ENCODE measurements around the gene CTBP1. TPM values are rescaled to one million over a fixed set of nuclear protein-coding genes. Genes with fewer than 3 reads are reported as not detected.

Gene CTBP1
- polyA plus RNA-seq, 1 donor from 2014 or later: 325 TPM

DNA sequence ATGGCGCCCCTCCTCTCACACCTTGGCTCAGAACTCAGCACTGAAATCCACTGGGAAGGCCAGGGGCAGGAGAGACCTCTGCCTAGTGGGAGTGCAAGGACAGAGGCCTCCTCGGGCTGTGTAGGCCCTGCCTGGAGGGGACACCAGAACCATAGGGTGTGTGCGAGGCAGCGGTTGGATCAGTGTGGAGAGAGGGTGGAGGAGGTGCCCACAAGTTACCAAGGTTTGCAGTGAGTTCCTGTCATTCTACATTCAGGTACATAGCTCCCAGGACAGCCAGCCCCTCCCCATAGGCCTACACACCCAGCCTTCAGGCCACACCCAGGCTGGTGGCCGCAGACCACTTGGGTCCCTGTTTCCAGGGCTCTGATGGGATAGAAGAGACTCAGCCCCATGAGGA, 57.3 kb downstream of the CTBP1 start:
- no peaks in the 10 kb centered on the region for H3K36me3 ChIP-seq (ENCODE audit: insufficient read depth, low read length)
- H2AFZ ChIP-seq (ENCODE audit: low read depth, low read length): no peak overlapping the region
- H3K79me2 ChIP-seq (replicated peaks; ENCODE audit: insufficient read depth, low read length): no peaks in the 10 kb centered on the region
- H3K9me2 ChIP-seq (ENCODE audit: insufficient read depth, low read length): no peaks in the 10 kb centered on the region
- no peaks in the 10 kb centered on the region for H3K27me3 ChIP-seq (ENCODE audit: insufficient read depth, low read depth, low read length)
- no peak overlapping the region for H3K27ac ChIP-seq (ENCODE audit: low read length)
- H3K4me3 ChIP-seq (ENCODE audit: low read length): no peak overlapping the region
- no peak overlapping the region for H3K9ac ChIP-seq (ENCODE audit: low read length)
- no peaks in the 10 kb centered on the region for H4K20me1 ChIP-seq (ENCODE audit: insufficient read depth)
- H3K4me2 ChIP-seq (ENCODE audit: low read length): no peak overlapping the region
- H3K9me3 ChIP-seq (ENCODE audit: low read length): no peaks in the 10 kb centered on the region
- no peak for TF ChIP-seq RAD21 (conservative IDR thresholded peaks at IDR 0.05)
- TF ChIP-seq, protein P1, sequence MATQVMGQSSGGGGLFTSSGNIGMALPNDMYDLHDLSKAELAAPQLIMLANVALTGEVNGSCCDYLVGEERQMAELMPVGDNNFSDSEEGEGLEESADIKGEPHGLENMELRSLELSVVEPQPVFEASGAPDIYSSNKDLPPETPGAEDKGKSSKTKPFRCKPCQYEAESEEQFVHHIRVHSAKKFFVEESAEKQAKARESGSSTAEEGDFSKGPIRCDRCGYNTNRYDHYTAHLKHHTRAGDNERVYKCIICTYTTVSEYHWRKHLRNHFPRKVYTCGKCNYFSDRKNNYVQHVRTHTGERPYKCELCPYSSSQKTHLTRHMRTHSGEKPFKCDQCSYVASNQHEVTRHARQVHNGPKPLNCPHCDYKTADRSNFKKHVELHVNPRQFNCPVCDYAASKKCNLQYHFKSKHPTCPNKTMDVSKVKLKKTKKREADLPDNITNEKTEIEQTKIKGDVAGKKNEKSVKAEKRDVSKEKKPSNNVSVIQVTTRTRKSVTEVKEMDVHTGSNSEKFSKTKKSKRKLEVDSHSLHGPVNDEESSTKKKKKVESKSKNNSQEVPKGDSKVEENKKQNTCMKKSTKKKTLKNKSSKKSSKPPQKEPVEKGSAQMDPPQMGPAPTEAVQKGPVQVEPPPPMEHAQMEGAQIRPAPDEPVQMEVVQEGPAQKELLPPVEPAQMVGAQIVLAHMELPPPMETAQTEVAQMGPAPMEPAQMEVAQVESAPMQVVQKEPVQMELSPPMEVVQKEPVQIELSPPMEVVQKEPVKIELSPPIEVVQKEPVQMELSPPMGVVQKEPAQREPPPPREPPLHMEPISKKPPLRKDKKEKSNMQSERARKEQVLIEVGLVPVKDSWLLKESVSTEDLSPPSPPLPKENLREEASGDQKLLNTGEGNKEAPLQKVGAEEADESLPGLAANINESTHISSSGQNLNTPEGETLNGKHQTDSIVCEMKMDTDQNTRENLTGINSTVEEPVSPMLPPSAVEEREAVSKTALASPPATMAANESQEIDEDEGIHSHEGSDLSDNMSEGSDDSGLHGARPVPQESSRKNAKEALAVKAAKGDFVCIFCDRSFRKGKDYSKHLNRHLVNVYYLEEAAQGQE (IDR thresholded peaks at IDR 0.05; ENCODE audit: borderline replicate concordance): no peak
- no peak for TF ChIP-seq EP300 (conservative IDR thresholded peaks at IDR 0.05; ENCODE audit: poor library complexity, severe bottlenecking)
- TF ChIP-seq SMC3 (conservative IDR thresholded peaks at IDR 0.05; ENCODE audit: poor library complexity): no peak
- TF ChIP-seq, protein P2, sequence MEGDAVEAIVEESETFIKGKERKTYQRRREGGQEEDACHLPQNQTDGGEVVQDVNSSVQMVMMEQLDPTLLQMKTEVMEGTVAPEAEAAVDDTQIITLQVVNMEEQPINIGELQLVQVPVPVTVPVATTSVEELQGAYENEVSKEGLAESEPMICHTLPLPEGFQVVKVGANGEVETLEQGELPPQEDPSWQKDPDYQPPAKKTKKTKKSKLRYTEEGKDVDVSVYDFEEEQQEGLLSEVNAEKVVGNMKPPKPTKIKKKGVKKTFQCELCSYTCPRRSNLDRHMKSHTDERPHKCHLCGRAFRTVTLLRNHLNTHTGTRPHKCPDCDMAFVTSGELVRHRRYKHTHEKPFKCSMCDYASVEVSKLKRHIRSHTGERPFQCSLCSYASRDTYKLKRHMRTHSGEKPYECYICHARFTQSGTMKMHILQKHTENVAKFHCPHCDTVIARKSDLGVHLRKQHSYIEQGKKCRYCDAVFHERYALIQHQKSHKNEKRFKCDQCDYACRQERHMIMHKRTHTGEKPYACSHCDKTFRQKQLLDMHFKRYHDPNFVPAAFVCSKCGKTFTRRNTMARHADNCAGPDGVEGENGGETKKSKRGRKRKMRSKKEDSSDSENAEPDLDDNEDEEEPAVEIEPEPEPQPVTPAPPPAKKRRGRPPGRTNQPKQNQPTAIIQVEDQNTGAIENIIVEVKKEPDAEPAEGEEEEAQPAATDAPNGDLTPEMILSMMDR (IDR thresholded peaks at IDR 0.05; ENCODE audit: poor library complexity, severe bottlenecking): no peak
- no peak for TF ChIP-seq EZH2 (IDR thresholded peaks at IDR 0.05; ENCODE audit: borderline replicate concordance, insufficient read depth, low read length, poor library complexity, severe bottlenecking)
- no peak for TF ChIP-seq MXI1 (conservative IDR thresholded peaks at IDR 0.05; ENCODE audit: poor library complexity, severe bottlenecking)
- H3F3A ChIP-seq (ENCODE audit: insufficient read depth, low read length, poor library complexity, severe bottlenecking): no peaks in the 10 kb centered on the region

GRCh38 chr4:1187182-1187581, 61.7 kb downstream of the CTBP1 start:
- no peaks in the 10 kb centered on the region for H3F3A ChIP-seq (ENCODE audit: insufficient read depth, low read length, poor library complexity, severe bottlenecking)
- no peak for TF ChIP-seq POLR2AphosphoS5 (IDR thresholded peaks at IDR 0.05)
- TF ChIP-seq, protein P2 (IDR thresholded peaks at IDR 0.05; ENCODE audit: poor library complexity, severe bottlenecking): no peak
- no peak for TF ChIP-seq MXI1 (conservative IDR thresholded peaks at IDR 0.05; ENCODE audit: poor library complexity, severe bottlenecking)
- no peak for TF ChIP-seq EP300 (conservative IDR thresholded peaks at IDR 0.05; ENCODE audit: poor library complexity, severe bottlenecking)
- no peak for TF ChIP-seq RAD21 (conservative IDR thresholded peaks at IDR 0.05)
- TF ChIP-seq, protein P1 (IDR thresholded peaks at IDR 0.05; ENCODE audit: borderline replicate concordance): no peak
- H3K9ac ChIP-seq (ENCODE audit: low read length): no peak overlapping the region
- no peak overlapping the region for H3K27ac ChIP-seq (ENCODE audit: low read length)
- no peak overlapping the region for H3K4me3 ChIP-seq (ENCODE audit: low read length)
- no peak overlapping the region for H2AFZ ChIP-seq (ENCODE audit: low read depth, low read length)
- H3K36me3 ChIP-seq (ENCODE audit: insufficient read depth, low read length): no peaks in the 10 kb centered on the region
- no peaks in the 10 kb centered on the region for H3K27me3 ChIP-seq (ENCODE audit: insufficient read depth, low read depth, low read length)
- no peak overlapping the region for H3K4me2 ChIP-seq (ENCODE audit: low read length)
- no peaks in the 10 kb centered on the region for H4K20me1 ChIP-seq (ENCODE audit: insufficient read depth)
- no peaks in the 10 kb centered on the region for H3K9me2 ChIP-seq (ENCODE audit: insufficient read depth, low read length)
- H3K79me2 ChIP-seq (replicated peaks; ENCODE audit: insufficient read depth, low read length): no peaks in the 10 kb centered on the region
- H3K9me3 ChIP-seq (ENCODE audit: low read length): no peaks in the 10 kb centered on the region
